CD14-positive monocyte (primary cell): ENCODE measurements around the gene LHFPL3. TPM values are rescaled to one million over a fixed set of nuclear protein-coding genes. Genes with fewer than 3 reads are reported as not detected.

Experiments used
- DNase-seq, 3 donors: peaks; one replicate each; pipeline ENCODE4 v3.0.0-alpha.2; 2011 to 2022
- H2AFZ ChIP-seq: 2 replicates; pipeline ENCODE4 v1.6.0; 2012; ENCODE audit warnings: mild to moderate bottlenecking, low read depth, low read length, inconsistent platforms; ENCODE audit not compliant: insufficient read depth, poor library complexity, severe bottlenecking
- H3K27ac ChIP-seq, 2 donors: 1 replicate in 1 of 2; 2 replicates in 1 of 2; pipeline ENCODE4 v1.5.1; 2012 to 2013; ENCODE audit warnings: low read length in 2 of 2, control low read depth in 1 of 2, inconsistent platforms in 1 of 2, low read depth in 1 of 2, mild to moderate bottlenecking in 1 of 2
- H3K27me3 ChIP-seq, 2 donors: one replicate each; pipeline versions ENCODE4 v1.6.0 to v1.6.1; 2011 to 2013; ENCODE audit warnings: low read length in 2 of 2; ENCODE audit not compliant: control insufficient read depth in 2 of 2, insufficient read depth in 2 of 2
- H3K36me3 ChIP-seq, 2 donors: replicated peaks in 1 of 2; 1 replicate in 1 of 2; 2 replicates in 1 of 2; pipeline versions ENCODE4 v1.5.1 to v1.6.1; 2012 to 2013; ENCODE audit warnings: low read length in 2 of 2, control low read depth in 1 of 2, inconsistent platforms in 1 of 2, mild to moderate bottlenecking in 1 of 2; ENCODE audit not compliant: insufficient read depth in 2 of 2, control insufficient read depth in 1 of 2
- H3K4me1 ChIP-seq, 2 donors: 1 replicate in 1 of 2; 2 replicates in 1 of 2; pipeline versions ENCODE4 v1.5.1 to v1.6.1; 2012 to 2013; ENCODE audit warnings: low read length in 2 of 2, control low read depth in 1 of 2, inconsistent platforms in 1 of 2, mild to moderate bottlenecking in 1 of 2, moderate library complexity in 1 of 2; ENCODE audit not compliant: insufficient read depth in 2 of 2, control insufficient read depth in 1 of 2
- H3K4me2 ChIP-seq: replicated peaks from 2 replicates; pipeline ENCODE3; 2012; ENCODE audit warnings: low read length, moderate library complexity, mild to moderate bottlenecking; ENCODE audit not compliant: poor library complexity, severe bottlenecking; ENCODE audit errors: extremely low read depth
- H3K4me3 ChIP-seq, 3 experiments: fragments of 200-600 bp in 1 of 3; sonication (generic) in 1 of 3; replicated peaks in 1 of 3; 1 replicate in 2 of 3; 2 replicates in 1 of 3; pipeline ENCODE4 v1.5.1; 2011 to 2013; ENCODE audit warnings: low read length in 3 of 3, mild to moderate bottlenecking in 3 of 3, control low read depth in 2 of 3, low read depth in 2 of 3, inconsistent platforms in 1 of 3, moderate library complexity in 1 of 3
- H3K79me2 ChIP-seq: 2 replicates; pipeline ENCODE4 v1.6.0; 2012; ENCODE audit warnings: mild to moderate bottlenecking, control low read depth, inconsistent platforms, low read length, moderate library complexity; ENCODE audit not compliant: insufficient read depth
- H3K9ac ChIP-seq: 2 replicates; pipeline ENCODE4 v1.6.0; 2017; ENCODE audit warnings: low read length, mild to moderate bottlenecking; ENCODE audit not compliant: insufficient read depth, poor library complexity, severe bottlenecking
- H3K9me3 ChIP-seq, 2 donors: replicated peaks in 1 of 2; 1 replicate in 1 of 2; 2 replicates in 1 of 2; pipeline versions ENCODE4 v1.5.1 to v1.6.1; 2012 to 2013; ENCODE audit warnings: low read length in 2 of 2, control low read depth in 1 of 2; ENCODE audit not compliant: control insufficient read depth in 1 of 2, insufficient read depth in 1 of 2
- H4K20me1 ChIP-seq: 2 replicates; pipeline ENCODE4 v1.6.0; 2012; ENCODE audit warnings: mild to moderate bottlenecking, low read length, control low read depth, moderate library complexity; ENCODE audit not compliant: insufficient read depth
- H3K27ac Mint-ChIP-seq, 7 donors: one replicate each; pipeline ENCODE4 v1.8.0; 2020; ENCODE audit warnings: mild to moderate bottlenecking in 7 of 7, mixed read lengths in 7 of 7, moderate library complexity in 6 of 7, inconsistent platforms in 2 of 7
- H3K27me3 Mint-ChIP-seq, 3 donors: one replicate each; pipeline ENCODE4 v1.8.0; 2021 to 2022; ENCODE audit warnings: low read depth in 3 of 3, mild to moderate bottlenecking in 3 of 3, mixed read lengths in 3 of 3, moderate library complexity in 3 of 3, inconsistent platforms in 1 of 3
- H3K36me3 Mint-ChIP-seq, 2 donors: one replicate each; pipeline ENCODE4 v1.8.0; 2020; ENCODE audit warnings: mixed read lengths in 2 of 2, inconsistent platforms in 1 of 2, mild to moderate bottlenecking in 1 of 2
- H3K4me1 Mint-ChIP-seq: one replicate; pipeline ENCODE4 v1.8.0; 2020; ENCODE audit warnings: mild to moderate bottlenecking, mixed read lengths
- H3K4me3 Mint-ChIP-seq, 2 donors: one replicate each; pipeline ENCODE4 v1.8.0; 2020; ENCODE audit warnings: mild to moderate bottlenecking in 2 of 2, mixed read lengths in 2 of 2, moderate library complexity in 1 of 2
- H3K9me3 Mint-ChIP-seq, 7 donors: one replicate each; pipeline ENCODE4 v1.8.0; 2020 to 2022; ENCODE audit warnings: mixed read lengths in 7 of 7, mild to moderate bottlenecking in 6 of 7, moderate library complexity in 6 of 7, inconsistent platforms in 2 of 7
- CTCF ChIP-seq: fragments of 200-600 bp; IDR thresholded peaks from one replicate; pipeline ENCODE4 v1.8.0; 2022; ENCODE audit warnings: antibody characterized with exemption, mild to moderate bottlenecking
- WGBS: methylation state at CpG from one replicate; pipeline ENCODE4 v1.1.5; 2013; ENCODE audit warnings: missing lambda C conversion rate; ENCODE audit not compliant: insufficient coverage; 5-methylcytosine and 5-hydroxymethylcytosine counted together
- intact Hi-C, 2 donors: fragments of 100-400 bp; cut with micrococcal nuclease; formaldehyde crosslinking; loops; one replicate each; pipeline versions ENCODE4 v1.15.0 to v1.15.1; 2023
- polyA plus RNA-seq, 3 donors: library from polyadenylated mRNA; depleted of rRNA in 1 of 3; unstranded in 2 of 3; stranded (reverse) in 1 of 3; fragments of 300-500 nt in 2 of 3; fragments of >200 nt in 1 of 3; fragmentation: Illumina TruSeq in 2 of 3; gene quantifications; 1 replicate in 2 of 3; 2 replicates in 1 of 3; pipeline ENCODE4 v1.2.3, GENCODE V29; 2012 to 2021

LHFPL3 gene
- polyA plus RNA-seq, 3 donors: not detected

- Histone ChIP-seq H3K4me1 (no peaks in the 10 kb centered on the region), H3K9me3 (no peaks in the 10 kb centered on the region), H3K27me3 (no peaks in the 10 kb centered on the region), H2AFZ (no peak overlapping the region), H3K9ac (no peak overlapping the region), H3K36me3 (no peaks in the 10 kb centered on the region), H3K27ac (no peak overlapping the region), H3K4me3 (no peak overlapping the region), H3K79me2 (no peaks in the 10 kb centered on the region), H3K4me2 (no peak overlapping the region), H4K20me1 (no peaks in the 10 kb centered on the region)
- intact Hi-C loops: no loop called here
- peaks cover 0 to 1% (median 0%) of the 10 kb centered on the region in 3 donors for H3K27me3 Mint-ChIP-seq
- no peak overlapping the region for H3K4me3 Mint-ChIP-seq
- 100% methylated on average over 1 of the region's 3 CpGs for WGBS
- H3K4me1 Mint-ChIP-seq: no peaks in the 10 kb centered on the region
- H3K9me3 Mint-ChIP-seq: peaks cover 0 to 6% (median 0%) of the 10 kb centered on the region in 7 donors
- DNase-seq: no peak
- no peak overlapping the region for H3K27ac Mint-ChIP-seq
- H3K36me3 Mint-ChIP-seq: no peaks in the 10 kb centered on the region
- TF ChIP-seq CTCF: no peak
These were observed 169.1 kb downstream of the LHFPL3 start for GRCh38 chr7:104497379-104497967.

GRCh38 chr7:104499975-104500374 is 171.6 kb downstream of the LHFPL3 start:
- H3K4me1 ChIP-seq: no peaks in the 10 kb centered on the region
- no peak overlapping the region for H3K4me2 ChIP-seq
- TF ChIP-seq CTCF: no peak
- H3K36me3 ChIP-seq: no peaks in the 10 kb centered on the region
- no peak overlapping the region for H3K4me3 Mint-ChIP-seq
- H3K4me3 ChIP-seq: no peak overlapping the region
- H3K9me3 ChIP-seq: no peaks in the 10 kb centered on the region
- no peaks in the 10 kb centered on the region for H3K4me1 Mint-ChIP-seq
- H3K9me3 Mint-ChIP-seq: peaks cover 0 to 5% (median 0%) of the 10 kb centered on the region in 7 donors
- no peaks in the 10 kb centered on the region for H4K20me1 ChIP-seq
- H3K27me3 Mint-ChIP-seq: no peaks in the 10 kb centered on the region
- 79% methylated on average over 4 of the region's 5 CpGs for WGBS
- H3K27me3 ChIP-seq: no peaks in the 10 kb centered on the region
- intact Hi-C loops: no loop called here
- H3K27ac ChIP-seq: no peak overlapping the region
- no peak overlapping the region for H2AFZ ChIP-seq
- H3K27ac Mint-ChIP-seq: no peak overlapping the region
- DNase-seq: no peak
- no peak overlapping the region for H3K9ac ChIP-seq
- no peaks in the 10 kb centered on the region for H3K36me3 Mint-ChIP-seq
- no peaks in the 10 kb centered on the region for H3K79me2 ChIP-seq
